ENCODE data around the gene WBP1L.

WBP1L gene

GRCh38 chr10:102781090-102781920, 37.6 kb downstream of the WBP1L start:
- Histone ChIP-seq H3K36me3 (ENCODE audit: insufficient read depth, low read length) (no peaks in the 10 kb centered on the region), H2AFZ (ENCODE audit: low read length, unreplicated experiment) (no peak overlapping the region), H3K4me1 (ENCODE audit: control insufficient read depth, insufficient read depth, low read length, unreplicated experiment) (peaks cover 79% of the 10 kb centered on the region), H3K79me2 (ENCODE audit: control insufficient read depth, insufficient read depth, low read length, unreplicated experiment) (peaks cover 54% of the 10 kb centered on the region), H3K27me3 (ENCODE audit: insufficient read depth, low read length) (no peaks in the 10 kb centered on the region), H3K27ac (ENCODE audit: low read depth, low read length) (peak overlapping the region; percentile 96; the same call in 1 of the 2 replicates), H3K4me3 (ENCODE audit: low read depth, low read length) (no peak overlapping the region)

DNA sequence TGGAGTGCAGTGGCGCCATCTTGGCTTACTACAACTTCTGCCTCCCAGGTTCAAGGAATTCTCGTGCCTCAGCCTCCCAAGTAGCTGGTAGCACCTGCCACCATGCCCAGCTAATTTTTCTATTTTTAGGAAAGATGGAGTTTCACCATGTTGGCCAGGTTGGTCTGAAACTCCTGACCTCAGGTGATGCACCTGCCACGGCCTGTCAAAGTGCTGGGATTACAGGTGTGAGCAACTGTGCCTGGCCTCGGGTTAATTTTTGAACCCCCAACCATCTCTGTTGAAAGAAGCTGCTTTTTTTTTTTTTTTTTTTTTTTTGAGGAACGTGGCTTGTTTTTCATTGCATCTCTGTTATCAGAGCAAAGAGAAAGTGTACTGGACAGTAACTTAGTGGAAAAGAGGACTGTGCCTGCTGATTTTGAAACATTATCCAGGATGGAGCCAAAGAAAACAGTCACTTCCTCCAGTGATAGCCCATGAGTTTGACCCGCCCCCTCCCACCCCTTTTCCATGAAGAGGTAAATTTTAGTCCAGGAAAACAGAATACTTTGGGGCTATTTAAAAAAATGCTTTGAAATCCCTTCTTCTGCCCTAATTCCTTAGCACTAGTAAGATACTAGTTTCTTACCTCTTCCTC, 38.3 kb downstream of the WBP1L start:
- H3K27me3 ChIP-seq (ENCODE audit: insufficient read depth, low read length) = no peaks in the 10 kb centered on the region
- H3K27ac ChIP-seq (ENCODE audit: low read depth, low read length) = peak overlapping the region; percentile 96
- H3K36me3 ChIP-seq (ENCODE audit: insufficient read depth, low read length) = no peaks in the 10 kb centered on the region
- H3K4me3 ChIP-seq (ENCODE audit: low read depth, low read length) = peak overlapping the region; percentile 60
- H2AFZ ChIP-seq (ENCODE audit: low read length, unreplicated experiment) = no peak overlapping the region
- H3K79me2 ChIP-seq (ENCODE audit: control insufficient read depth, insufficient read depth, low read length, unreplicated experiment) = peaks cover 61% of the 10 kb centered on the region
- H3K4me1 ChIP-seq (ENCODE audit: control insufficient read depth, insufficient read depth, low read length, unreplicated experiment) = peaks cover 73% of the 10 kb centered on the region

GRCh38 chr10:102782673-102783551, 39.2 kb downstream of the WBP1L start:
- H3K4me1 ChIP-seq (ENCODE audit: control insufficient read depth, insufficient read depth, low read length, unreplicated experiment) = peaks cover 64% of the 10 kb centered on the region
- no peak overlapping the region for H2AFZ ChIP-seq (ENCODE audit: low read length, unreplicated experiment)
- peak overlapping the region; percentile 60 for H3K4me3 ChIP-seq (ENCODE audit: low read depth, low read length)
- H3K27ac ChIP-seq (ENCODE audit: low read depth, low read length) = peak overlapping the region; percentile 96
- no peaks in the 10 kb centered on the region for H3K27me3 ChIP-seq (ENCODE audit: insufficient read depth, low read length)
- peaks cover 63% of the 10 kb centered on the region for H3K79me2 ChIP-seq (ENCODE audit: control insufficient read depth, insufficient read depth, low read length, unreplicated experiment)
- H3K36me3 ChIP-seq (ENCODE audit: insufficient read depth, low read length) = no peaks in the 10 kb centered on the region

- H3K4me1 ChIP-seq (ENCODE audit: control insufficient read depth, insufficient read depth, low read length, unreplicated experiment) = peaks cover 58% of the 10 kb centered on the region
- no peaks in the 10 kb centered on the region for H3K36me3 ChIP-seq (ENCODE audit: insufficient read depth, low read length)
- H3K27ac ChIP-seq (ENCODE audit: low read depth, low read length) = peak overlapping the region; percentile 96
- H2AFZ ChIP-seq (ENCODE audit: low read length, unreplicated experiment) = no peak overlapping the region
- peaks cover 61% of the 10 kb centered on the region for H3K79me2 ChIP-seq (ENCODE audit: control insufficient read depth, insufficient read depth, low read length, unreplicated experiment)
- no peaks in the 10 kb centered on the region for H3K27me3 ChIP-seq (ENCODE audit: insufficient read depth, low read length)
- peak overlapping the region; percentile 60 for H3K4me3 ChIP-seq (ENCODE audit: low read depth, low read length)
These were observed 39.8 kb downstream of the WBP1L start for GRCh38 chr10:102783568-102783967.

GRCh38 chr10:102785818-102786217, 42.1 kb downstream of the WBP1L start:
- H3K27ac ChIP-seq (ENCODE audit: low read depth, low read length) = peak overlapping the region; percentile 24; the same call in 1 of the 2 replicates
- H3K4me3 ChIP-seq (ENCODE audit: low read depth, low read length) = no peak overlapping the region
- H3K4me1 ChIP-seq (ENCODE audit: control insufficient read depth, insufficient read depth, low read length, unreplicated experiment) = peaks cover 35% of the 10 kb centered on the region
- H3K36me3 ChIP-seq (ENCODE audit: insufficient read depth, low read length) = no peaks in the 10 kb centered on the region
- H3K27me3 ChIP-seq (ENCODE audit: insufficient read depth, low read length) = no peaks in the 10 kb centered on the region
- no peak overlapping the region for H2AFZ ChIP-seq (ENCODE audit: low read length, unreplicated experiment)
- H3K79me2 ChIP-seq (ENCODE audit: control insufficient read depth, insufficient read depth, low read length, unreplicated experiment) = peaks cover 48% of the 10 kb centered on the region

- peaks cover 14% of the 10 kb centered on the region for H3K4me1 ChIP-seq (ENCODE audit: control insufficient read depth, insufficient read depth, low read length, unreplicated experiment)
- no peak overlapping the region for H2AFZ ChIP-seq (ENCODE audit: low read length, unreplicated experiment)
- no peak overlapping the region for H3K27ac ChIP-seq (ENCODE audit: low read depth, low read length)
- H3K27me3 ChIP-seq (ENCODE audit: insufficient read depth, low read length) = no peaks in the 10 kb centered on the region
- no peak overlapping the region for H3K4me3 ChIP-seq (ENCODE audit: low read depth, low read length)
- H3K79me2 ChIP-seq (ENCODE audit: control insufficient read depth, insufficient read depth, low read length, unreplicated experiment) = peaks cover 24% of the 10 kb centered on the region
- H3K36me3 ChIP-seq (ENCODE audit: insufficient read depth, low read length) = no peaks in the 10 kb centered on the region
These were observed 48.1 kb downstream of the WBP1L start for GRCh38 chr10:102791754-102792395.

- Histone ChIP-seq H2AFZ (ENCODE audit: low read length, unreplicated experiment) (no peak overlapping the region), H3K4me1 (ENCODE audit: control insufficient read depth, insufficient read depth, low read length, unreplicated experiment) (peaks cover 26% of the 10 kb centered on the region), H3K79me2 (ENCODE audit: control insufficient read depth, insufficient read depth, low read length, unreplicated experiment) (peaks cover 10% of the 10 kb centered on the region), H3K27ac (ENCODE audit: low read depth, low read length) (peak overlapping the region; percentile 33), H3K4me3 (ENCODE audit: low read depth, low read length) (peak overlapping the region; percentile 24; the same call in 1 of the 2 replicates), H3K27me3 (ENCODE audit: insufficient read depth, low read length) (no peaks in the 10 kb centered on the region), H3K36me3 (ENCODE audit: insufficient read depth, low read length) (0 out of 2 replicates have a peak, but pooled peaks cover 3% of the 10 kb centered on the region)
These were observed 52.0 kb downstream of the WBP1L start for GRCh38 chr10:102795453-102796406.

- H2AFZ ChIP-seq (ENCODE audit: low read length, unreplicated experiment) = no peak overlapping the region
- H3K4me3 ChIP-seq (ENCODE audit: low read depth, low read length) = peak overlapping the region; percentile 24; the same call in 1 of the 2 replicates
- H3K36me3 ChIP-seq (ENCODE audit: insufficient read depth, low read length) = 0 out of 2 replicates have a peak, but pooled peaks cover 3% of the 10 kb centered on the region
- H3K79me2 ChIP-seq (ENCODE audit: control insufficient read depth, insufficient read depth, low read length, unreplicated experiment) = peaks cover 10% of the 10 kb centered on the region
- no peaks in the 10 kb centered on the region for H3K27me3 ChIP-seq (ENCODE audit: insufficient read depth, low read length)
- H3K4me1 ChIP-seq (ENCODE audit: control insufficient read depth, insufficient read depth, low read length, unreplicated experiment) = peaks cover 35% of the 10 kb centered on the region
- peak overlapping the region; percentile 33 for H3K27ac ChIP-seq (ENCODE audit: low read depth, low read length)
These were observed 52.8 kb downstream of the WBP1L start for GRCh38 chr10:102796407-102797176.
